NCI-H510A (cell line): ENCODE measurements around the gene RPH3AL.

Source experiments
- DNase-seq: peaks from one replicate; lab custom pipeline; 2025; lab: John Stamatoyannopoulos, UW

RPH3AL gene

DNA sequence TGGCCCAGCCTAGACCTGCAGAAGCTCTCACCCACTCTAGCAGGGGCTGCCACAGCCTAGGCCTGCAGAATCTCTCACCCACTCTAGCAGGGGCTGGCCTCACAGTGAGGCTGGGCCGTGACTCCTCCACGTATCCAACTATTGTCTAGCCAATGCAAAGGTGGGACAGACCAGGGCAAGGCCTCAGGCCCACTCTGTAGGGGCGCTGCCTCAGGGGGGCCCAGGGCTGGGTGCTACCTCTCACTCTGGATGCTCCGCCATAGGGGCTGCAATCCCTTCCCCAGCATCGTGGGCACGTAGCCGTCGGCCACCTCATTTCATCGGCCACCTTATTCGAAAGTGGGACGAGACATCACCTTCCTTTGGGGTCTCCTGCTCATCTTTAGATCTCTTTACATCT is 51.7 kb downstream of the RPH3AL start:
- no peak for DNase-seq

- no peak for DNase-seq
Observed at GRCh38 chr17:299546-299945, 53.1 kb downstream of the RPH3AL start.

DNA sequence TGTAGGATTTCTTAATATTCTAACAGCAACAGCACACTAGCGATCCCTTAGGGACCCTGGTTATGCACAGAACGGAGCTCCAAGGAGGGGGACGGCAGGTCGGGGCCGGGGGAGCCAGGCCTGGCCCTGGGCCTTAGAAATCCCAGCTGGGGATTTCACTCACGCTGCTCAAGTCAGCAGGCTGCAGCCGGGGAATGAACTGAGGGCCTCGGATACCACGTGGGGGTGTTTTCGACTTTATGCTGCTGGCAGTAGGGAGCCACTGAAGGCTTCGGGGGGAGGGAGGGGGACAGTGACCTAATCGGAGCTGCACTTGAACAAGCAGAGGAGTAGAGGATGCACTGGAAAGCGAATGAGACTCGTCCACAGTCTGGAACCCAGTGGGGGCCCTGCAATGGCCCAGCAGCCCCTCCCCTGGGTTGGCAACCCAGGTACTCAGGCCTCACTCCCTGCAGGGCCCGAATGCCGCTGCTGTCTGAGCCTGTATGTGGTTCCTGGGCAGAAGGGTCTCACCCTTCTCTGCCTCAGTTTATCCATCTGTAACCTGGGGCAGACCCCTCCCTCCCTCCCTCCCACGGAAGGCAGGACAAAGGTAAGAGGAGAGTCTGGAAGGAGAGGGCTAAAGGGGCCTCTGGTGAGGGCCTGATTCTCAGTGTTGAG is 53.7 kb downstream of the RPH3AL start:
- no peak for DNase-seq

DNA sequence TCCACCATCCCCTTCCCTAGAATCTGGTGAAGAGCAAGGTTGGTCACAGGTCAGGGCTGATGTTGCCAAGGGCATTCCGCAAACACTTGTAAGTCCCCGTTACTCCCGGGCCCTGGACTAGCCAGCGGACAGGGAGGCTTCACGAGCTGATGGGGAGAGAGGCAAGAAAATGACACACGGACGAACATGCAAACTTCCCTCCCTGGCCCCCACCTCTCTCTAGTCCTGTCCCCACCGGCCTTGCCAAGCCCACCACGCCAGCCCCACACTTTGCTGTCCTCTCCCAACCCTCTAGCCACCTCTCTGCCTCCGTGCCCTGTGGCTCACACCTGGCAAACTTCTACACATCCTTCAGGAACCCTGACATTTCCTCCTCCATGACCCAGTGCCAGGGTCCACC is 54.8 kb downstream of the RPH3AL start:
- no peak for DNase-seq

- DNase-seq = no peak
Observed at GRCh38 chr17:296906-297690, 55.5 kb downstream of the RPH3AL start.

GRCh38 chr17:296379-296778 is 56.2 kb downstream of the RPH3AL start:
- DNase-seq = no peak

DNA sequence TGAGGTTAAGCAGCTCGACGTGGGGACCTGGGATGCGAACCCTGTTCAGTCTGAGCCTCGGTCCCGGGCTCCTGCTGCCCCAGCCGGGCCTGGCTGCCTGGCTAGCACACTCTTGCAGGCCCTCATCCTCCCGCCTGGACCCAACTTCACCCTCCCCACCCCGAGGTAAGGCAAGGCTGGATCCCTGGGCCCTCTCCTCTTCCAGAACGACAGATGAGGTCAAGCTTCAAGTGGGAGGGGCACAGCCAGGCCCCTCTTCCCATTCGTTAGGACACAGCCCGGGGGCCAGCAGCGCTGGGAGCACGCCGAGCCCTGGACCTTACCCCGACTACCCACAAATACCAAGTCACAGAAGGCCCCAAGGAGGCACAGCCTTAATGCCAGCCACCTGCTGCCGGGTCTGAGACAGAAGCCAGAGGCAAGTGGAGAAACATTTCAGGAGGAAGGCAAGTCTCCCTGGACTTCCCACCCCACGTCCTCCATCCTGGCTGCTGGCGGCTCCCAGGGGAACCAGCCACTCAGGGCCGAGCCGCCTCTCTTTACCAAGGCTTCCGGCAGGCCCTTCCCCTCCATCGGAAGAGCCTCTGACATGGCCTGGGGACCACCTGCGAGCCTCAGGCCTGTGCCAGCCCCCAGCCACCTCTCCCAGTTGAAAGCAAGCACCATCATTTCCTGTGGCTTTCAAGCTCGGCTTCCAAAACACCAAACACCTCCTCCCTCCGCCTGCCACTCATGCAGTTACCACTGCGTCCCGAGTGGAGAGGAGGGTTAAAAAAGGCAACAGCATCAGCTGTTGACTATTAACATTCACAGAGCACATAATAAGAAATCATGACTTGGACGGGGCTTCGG is 59.9 kb downstream of the RPH3AL start:
- DNase-seq = no peak

GRCh38 chr17:292016-292415 is 60.6 kb downstream of the RPH3AL start:
- DNase-seq = no peak

DNA sequence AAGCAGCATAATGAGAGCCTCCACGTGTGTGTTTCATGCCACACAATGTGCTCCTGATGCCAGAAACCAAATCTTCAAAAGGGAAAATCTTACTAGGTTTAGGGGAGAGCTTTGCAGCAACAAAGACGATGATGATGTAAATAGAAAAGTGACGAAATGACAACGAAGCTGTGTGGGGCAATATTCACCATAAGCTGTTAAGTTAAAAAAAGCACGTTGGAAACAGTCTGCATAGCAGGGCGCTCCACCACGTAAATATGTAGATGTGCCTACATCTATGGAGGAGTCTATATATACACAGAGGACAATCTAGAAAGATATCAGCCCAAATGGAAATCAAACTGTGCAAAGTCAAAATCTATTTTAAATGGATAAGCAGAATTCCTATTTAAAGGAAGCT is 61.0 kb downstream of the RPH3AL start:
- DNase-seq = no peak

GRCh38 chr17:290626-291025 is 62.0 kb downstream of the RPH3AL start:
- DNase-seq = no peak

DNA sequence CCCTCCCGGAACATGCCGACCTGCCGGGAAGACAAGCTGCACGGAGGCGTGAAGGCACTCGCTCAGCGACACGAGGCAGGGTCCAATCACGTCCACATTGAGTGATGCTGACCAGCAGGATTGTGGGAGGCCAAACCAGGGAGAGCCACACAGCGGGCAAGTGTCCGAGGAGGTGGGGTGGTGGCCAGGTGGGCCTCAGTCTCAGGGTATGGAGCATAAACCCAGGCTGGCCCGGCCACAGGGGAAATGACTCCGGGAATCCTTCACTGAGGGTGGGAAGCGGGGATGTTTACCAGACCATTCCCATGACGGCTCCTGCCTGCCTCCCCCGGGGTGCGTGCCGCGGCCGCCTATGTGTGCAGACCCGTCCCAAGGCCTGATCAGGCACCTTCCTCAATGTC is 62.5 kb downstream of the RPH3AL start:
- no peak for DNase-seq

DNA sequence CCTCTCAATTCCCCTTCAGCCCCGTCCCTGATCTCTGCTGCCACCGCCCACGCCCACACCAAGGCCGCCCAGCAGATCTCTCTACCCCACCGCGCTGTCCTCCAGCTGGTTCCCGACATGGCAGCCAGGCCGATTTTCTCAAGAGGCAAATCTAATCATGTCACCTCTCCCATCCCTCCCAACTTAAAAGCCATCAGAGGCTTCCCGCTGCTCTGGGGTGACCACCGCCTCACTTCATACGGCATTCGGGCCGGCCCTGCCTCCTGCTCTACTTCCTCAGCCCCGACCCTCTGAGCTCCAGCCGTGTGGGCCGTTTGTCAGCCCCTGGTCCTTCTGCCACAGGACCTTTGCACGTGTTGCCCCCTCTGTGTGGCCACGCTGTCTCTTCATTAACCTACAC is 63.2 kb downstream of the RPH3AL start:
- DNase-seq = no peak

DNA sequence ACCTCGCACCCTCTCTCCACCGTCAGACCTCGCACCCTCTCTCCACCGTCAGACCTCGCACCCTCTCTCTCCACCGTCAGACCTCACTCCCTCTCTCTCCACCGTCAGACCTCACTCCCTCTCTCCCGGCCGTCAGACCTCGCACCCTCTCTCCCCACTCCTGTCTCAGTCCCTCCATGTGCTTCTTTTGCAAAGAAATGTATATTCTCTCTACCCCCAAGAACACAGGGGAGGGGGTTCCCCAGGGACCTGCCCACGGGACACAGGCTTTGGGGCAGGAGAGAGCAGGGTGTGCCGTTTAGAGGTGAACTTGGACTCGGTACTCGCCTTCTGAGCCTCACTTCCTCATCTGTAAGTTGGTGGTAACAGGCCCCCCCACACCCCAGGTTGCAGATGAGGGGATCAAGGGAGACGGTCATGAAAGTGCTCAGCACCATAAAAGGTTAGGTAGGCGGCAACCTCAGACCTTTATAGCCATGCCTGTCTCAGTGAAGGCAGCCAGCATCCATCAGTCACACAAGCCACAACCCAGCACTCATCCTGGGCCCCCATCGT is 63.7 kb downstream of the RPH3AL start:
- no peak for DNase-seq

- DNase-seq = no peak
Observed at GRCh38 chr17:286571-286970, 66.0 kb downstream of the RPH3AL start.

DNA sequence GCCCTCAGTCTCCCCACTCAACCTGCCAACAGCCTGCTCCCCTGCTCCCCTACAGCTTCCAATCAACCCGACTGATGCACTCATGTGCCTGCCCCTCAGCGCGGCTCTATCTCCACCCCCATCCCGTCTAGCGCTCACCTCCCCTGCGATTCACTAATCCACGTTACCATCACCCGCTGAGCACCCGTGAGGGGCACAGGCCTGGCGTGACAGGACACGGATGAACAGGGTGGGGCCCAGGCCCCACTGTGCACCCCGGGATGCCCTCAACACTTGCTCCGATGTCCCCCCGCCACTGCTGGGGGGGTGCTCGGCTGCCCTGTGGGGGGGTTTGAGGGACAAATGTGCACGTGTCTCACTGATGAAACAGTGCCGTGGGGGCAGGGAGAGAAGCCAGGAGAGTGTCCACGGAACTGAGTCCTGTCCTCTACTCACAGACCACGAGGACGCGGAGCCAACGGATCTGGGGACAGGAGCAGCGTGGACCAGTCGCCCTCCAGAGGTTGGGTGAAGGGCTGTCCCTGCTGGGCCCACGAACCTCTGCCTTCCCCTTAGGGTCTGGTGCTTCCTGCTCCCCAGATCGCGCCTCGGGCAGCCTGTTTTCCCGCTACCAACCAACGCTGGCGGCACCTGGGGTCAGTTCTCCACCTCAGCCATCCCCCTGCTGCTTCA is 66.7 kb downstream of the RPH3AL start:
- no peak for DNase-seq

GRCh38 chr17:284676-285355 is 67.8 kb downstream of the RPH3AL start:
- no peak for DNase-seq

DNA sequence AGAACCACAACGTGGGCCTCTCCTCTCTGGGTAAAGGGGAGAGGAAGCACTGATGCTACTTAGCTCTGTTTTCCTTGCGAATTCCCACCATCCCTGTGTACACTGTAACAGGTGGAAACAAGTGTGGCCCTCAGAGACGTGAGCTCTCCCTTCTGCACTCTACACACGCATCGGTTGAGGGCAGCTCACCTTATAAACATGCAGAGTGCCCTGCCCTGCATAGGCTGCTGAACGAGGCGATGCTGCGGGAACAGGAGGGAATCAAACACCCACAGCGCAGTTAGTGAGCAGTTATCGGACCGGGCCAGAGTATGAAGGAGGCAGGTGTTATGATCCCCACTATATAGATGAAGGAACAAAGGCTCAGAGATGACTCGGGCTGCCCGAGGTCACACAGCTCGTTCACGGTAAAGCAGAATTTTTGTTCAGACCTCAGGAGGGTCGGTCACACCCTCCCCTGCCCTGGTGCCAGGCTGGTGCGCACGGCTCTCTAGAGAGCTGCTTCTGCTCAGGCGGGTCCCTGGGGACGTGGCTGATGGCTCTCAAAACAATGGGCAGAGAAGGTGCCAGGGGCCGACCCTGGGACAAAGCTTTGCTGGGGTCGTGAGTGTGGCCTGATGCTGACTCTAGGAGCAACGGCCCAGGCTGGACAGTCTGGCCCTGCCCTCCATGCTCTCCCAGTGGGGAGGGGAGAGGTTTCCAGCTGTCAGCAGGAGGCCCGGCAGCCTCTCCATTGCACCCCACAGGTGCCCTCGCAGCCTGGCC is 68.5 kb downstream of the RPH3AL start:
- DNase-seq = no peak

GRCh38 chr17:282912-283882 is 69.4 kb downstream of the RPH3AL start:
- DNase-seq = no peak
